GM21528 (cell line): ENCODE results near the gene WIPF1.

Experiments
- ATAC-seq: cut with Tn5 transposase; IDR thresholded peaks from one replicate; pipeline ENCODE4 v1.9.1; 2021; ENCODE audit warnings: mild to moderate bottlenecking, moderate library complexity; ENCODE audit not compliant: unreplicated experiment, low FRiP score

The WIPF1 gene

GRCh38 chr2:174623106-174623637 lies 25.6 kb upstream of the WIPF1 start:
- ATAC-seq, result peak; percentile 19

- ATAC-seq, result no peak
Measured at GRCh38 chr2:174621323-174621722, 23.7 kb upstream of the WIPF1 start.

GRCh38 chr2:174618179-174618578 lies 20.6 kb upstream of the WIPF1 start:
- no peak for ATAC-seq

- no peak for ATAC-seq
Measured at GRCh38 chr2:174617718-174618117, 20.1 kb upstream of the WIPF1 start.

- no peak for ATAC-seq
Measured at GRCh38 chr2:174617120-174617519, 19.5 kb upstream of the WIPF1 start.

GRCh38 chr2:174615871-174616436 lies 18.4 kb upstream of the WIPF1 start:
- ATAC-seq, result no peak

- no peak for ATAC-seq
Measured at GRCh38 chr2:174614261-174614660, 16.7 kb upstream of the WIPF1 start.

GRCh38 chr2:174613531-174613930 lies 15.9 kb upstream of the WIPF1 start:
- no peak for ATAC-seq

GRCh38 chr2:174612970-174613369 lies 15.4 kb upstream of the WIPF1 start:
- no peak for ATAC-seq

GRCh38 chr2:174611854-174612253 lies 14.2 kb upstream of the WIPF1 start:
- ATAC-seq, result no peak

- no peak for ATAC-seq
Measured at GRCh38 chr2:174611006-174611405, 13.4 kb upstream of the WIPF1 start.

GRCh38 chr2:174610243-174610995 lies 12.8 kb upstream of the WIPF1 start:
- no peak for ATAC-seq

GRCh38 chr2:174609261-174609660 lies 11.7 kb upstream of the WIPF1 start:
- ATAC-seq, result no peak

GRCh38 chr2:174608866-174609214 lies 11.2 kb upstream of the WIPF1 start:
- ATAC-seq, result peak; percentile 44

GRCh38 chr2:174607989-174608865 lies 10.6 kb upstream of the WIPF1 start:
- peak; percentile 74 for ATAC-seq

- no peak for ATAC-seq
Measured at GRCh38 chr2:174607584-174607983, 10.0 kb upstream of the WIPF1 start.

GRCh38 chr2:174606336-174606735 lies 8.7 kb upstream of the WIPF1 start:
- ATAC-seq, result no peak

GRCh38 chr2:174605687-174606086 lies 8.1 kb upstream of the WIPF1 start:
- ATAC-seq, result no peak

- no peak for ATAC-seq
Measured at GRCh38 chr2:174603280-174603679, 5.7 kb upstream of the WIPF1 start.

GRCh38 chr2:174602745-174603144 lies 5.1 kb upstream of the WIPF1 start:
- ATAC-seq, result no peak

- ATAC-seq, result no peak
Measured at GRCh38 chr2:174600349-174600748, 2.7 kb upstream of the WIPF1 start.
